GM18861 (cell line): Measurements from ENCODE around the gene BRI3.

Experiments
- ATAC-seq: cut with Tn5 transposase; IDR thresholded peaks from one replicate; pipeline ENCODE4 v1.9.1; 2021; ENCODE audit not compliant: unreplicated experiment

Gene BRI3, protein sequence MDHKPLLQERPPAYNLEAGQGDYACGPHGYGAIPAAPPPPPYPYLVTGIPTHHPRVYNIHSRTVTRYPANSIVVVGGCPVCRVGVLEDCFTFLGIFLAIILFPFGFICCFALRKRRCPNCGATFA

GRCh38 chr7:98280791-98281756 is at the start of gene BRI3:
Gene BRI3, plus strand, starts transcription at chr7:98281686. Its CDS starts 110 bp downstream, at chr7:98281796.
- peak; percentile 72 for ATAC-seq

DNA sequence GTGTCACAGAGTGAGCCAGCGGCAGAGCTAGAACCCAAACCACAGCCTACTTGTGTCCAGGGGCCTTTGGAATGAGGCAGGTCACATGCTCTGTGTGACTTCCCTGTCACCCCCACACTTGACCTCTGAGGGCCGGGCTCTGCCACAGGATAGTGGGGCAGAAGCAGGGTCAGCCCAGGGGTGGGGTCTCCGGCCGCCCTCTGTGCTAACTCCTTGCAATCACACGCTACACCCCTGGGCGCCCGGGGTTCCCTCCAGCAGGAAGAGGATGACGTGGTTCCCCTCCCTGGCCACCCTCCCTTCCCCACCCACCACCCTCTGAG is 49.3 kb upstream of the BRI3 start:
- no peak for ATAC-seq

DNA sequence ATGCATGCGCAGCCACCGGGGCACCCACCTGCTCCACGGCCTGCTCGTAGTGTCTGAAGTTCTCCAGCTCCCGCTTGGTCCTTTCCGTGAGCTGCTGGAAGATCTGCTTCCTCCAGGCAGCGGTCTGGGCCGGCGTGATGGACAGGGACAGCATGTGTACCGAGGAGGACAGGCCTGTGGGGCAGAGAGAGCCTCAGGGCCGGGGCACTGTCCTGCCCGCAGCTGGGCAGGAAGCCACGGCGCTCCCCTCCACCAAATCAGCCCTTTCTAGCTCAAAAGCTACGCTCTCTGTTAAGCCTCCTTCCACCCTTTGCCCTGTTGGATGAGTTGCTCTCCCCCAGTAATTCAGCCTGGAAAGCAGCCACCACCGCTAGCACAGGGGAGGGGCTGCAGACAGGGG is 48.7 kb upstream of the BRI3 start:
- ATAC-seq, result no peak

GRCh38 chr7:98233219-98234070 is 48.0 kb upstream of the BRI3 start:
- ATAC-seq, result no peak

DNA sequence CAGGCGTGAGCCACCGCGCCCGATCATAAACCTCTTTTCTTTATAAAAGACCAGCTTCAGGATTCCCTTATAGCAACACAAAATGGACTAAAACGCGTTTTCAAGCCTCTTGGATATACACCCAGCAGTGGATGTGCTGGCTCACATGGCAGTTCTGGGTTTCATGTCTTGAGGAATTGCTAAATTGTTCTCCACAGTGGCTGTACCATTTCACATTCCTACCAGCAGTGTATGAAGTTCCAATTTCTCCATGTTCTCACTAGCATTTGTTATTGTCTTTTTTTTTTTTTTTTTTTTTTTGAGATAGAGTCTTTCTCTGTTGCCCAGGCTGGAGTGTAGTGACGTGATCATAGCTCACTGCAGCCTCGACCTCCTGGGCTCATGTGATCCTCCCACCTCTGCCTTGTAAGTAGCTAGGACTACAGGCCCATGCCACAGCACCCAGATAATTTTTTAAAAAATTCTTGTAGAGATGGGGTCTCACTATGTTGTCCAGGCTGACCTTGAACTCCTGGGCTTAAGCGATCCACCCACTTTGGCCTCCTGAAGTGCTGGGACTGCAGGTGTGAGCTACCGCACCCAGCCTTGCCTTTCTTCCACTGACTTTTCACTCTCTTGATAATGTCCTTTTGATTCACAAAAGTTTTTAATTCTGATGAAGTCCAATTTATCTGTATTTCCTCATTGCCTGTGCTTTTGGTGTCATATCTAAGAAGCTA is 46.9 kb upstream of the BRI3 start:
- ATAC-seq, result no peak

- ATAC-seq, result no peak
Observed at GRCh38 chr7:98235901-98236300, 45.6 kb upstream of the BRI3 start.

- ATAC-seq, result no peak
Observed at GRCh38 chr7:98236355-98237185, 44.9 kb upstream of the BRI3 start.

DNA sequence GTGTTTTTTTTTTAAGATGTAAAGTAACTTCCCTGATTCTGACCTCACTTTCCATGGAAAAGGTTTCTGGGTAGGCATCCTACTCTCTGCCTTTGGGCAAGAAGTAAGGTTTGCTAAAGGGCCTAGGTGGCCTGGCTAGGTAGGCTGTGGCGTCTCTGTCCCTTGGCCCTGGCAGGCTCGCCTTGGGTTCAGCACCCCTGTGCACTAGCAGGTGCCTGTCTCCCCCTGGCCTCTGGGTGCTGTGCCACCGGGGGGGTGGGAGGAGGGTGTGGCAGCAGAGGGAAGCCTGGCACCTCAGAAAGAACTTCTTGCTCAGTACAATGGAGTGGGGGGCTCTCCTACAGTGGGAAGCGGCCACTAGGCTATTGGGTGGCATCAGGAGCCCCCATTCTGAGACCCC is 43.4 kb upstream of the BRI3 start:
- no peak for ATAC-seq

GRCh38 chr7:98238976-98239375 is 42.5 kb upstream of the BRI3 start:
- no peak for ATAC-seq

GRCh38 chr7:98240961-98241673 is 40.4 kb upstream of the BRI3 start:
- ATAC-seq, result peak; percentile 76

GRCh38 chr7:98241674-98242241 is 39.7 kb upstream of the BRI3 start:
- peak; percentile 18 for ATAC-seq

DNA sequence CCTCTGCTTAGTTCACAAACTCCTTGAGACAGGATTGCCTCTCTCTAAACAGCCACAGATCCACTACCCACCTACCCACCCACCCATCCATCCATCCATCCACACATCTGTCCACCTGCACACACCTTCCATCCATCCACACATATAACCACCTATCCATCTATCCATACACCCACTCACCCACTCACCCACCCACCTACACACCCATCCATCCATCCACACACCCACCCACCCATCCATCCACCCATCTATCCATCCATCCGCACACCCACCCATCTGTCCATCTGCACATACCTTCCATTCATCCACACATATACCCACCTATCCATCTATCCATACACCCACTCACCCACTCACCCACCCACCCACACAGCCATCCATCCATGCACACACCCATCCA is 39.1 kb upstream of the BRI3 start:
- no peak for ATAC-seq

- no peak for ATAC-seq
Observed at GRCh38 chr7:98242934-98243333, 38.6 kb upstream of the BRI3 start.

DNA sequence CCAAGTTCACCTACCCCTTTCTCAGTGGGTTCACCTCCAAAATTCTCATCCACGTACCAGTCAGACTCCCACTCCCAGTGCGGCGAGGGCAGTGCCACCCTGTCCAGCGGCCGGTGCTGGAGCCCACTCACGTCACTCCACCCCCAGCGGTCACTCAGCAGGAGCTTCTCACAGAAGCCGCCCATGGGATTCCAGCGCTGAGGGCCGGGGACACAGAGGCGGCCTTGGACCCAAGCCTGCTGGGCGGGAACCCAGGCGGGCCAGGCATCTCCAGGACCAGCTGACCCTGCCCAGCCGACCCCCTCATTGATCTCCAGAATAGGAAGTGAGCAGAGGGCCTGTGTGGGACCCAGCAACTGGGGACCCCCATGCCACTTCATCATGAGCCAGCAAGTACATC is 36.6 kb upstream of the BRI3 start:
- ATAC-seq, result no peak

DNA sequence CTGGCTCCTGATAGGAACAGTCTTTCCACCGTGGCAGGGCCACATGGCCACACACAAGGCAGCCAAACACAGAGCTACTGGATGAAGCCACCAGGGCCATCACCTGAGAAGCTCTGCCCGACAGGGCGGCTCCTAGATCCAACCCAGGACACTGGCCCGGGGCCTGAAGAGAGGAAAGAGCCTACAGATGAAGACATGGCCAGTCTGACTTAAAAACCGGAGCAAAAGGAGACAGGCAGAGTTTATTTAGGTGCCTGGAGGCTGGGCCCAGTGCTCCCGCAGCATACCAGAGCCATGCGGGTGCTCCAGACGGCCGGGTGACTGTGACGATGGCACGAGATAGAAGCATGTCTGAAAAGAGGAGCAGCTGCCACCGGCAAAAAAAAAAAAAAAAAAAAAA is 33.3 kb upstream of the BRI3 start:
- no peak for ATAC-seq

GRCh38 chr7:98249106-98249505 is 32.4 kb upstream of the BRI3 start:
- ATAC-seq, result no peak

DNA sequence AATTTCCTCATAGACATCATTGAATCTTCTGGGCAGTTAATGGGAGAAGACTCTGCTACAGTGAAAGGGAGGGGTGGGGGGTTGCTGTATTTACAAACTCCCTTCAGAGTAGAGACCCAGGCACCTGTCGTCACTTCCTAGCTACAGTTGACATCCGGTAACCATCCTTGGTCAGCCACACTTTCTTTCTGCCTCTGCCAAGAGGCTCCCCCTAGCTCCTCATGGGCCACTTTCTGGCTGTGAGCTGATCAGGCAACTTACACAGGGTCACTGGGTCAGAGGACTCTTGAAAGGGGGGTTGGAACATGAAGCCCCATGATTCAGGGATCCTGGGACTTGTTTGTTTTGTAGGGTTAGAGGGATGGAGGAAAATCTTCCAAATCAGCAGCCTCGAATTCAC is 30.7 kb upstream of the BRI3 start:
- no peak for ATAC-seq

- peak; percentile 30 for ATAC-seq
Observed at GRCh38 chr7:98251231-98251600, 30.3 kb upstream of the BRI3 start.
